Kidney (tissue), 14 donors: Measurements from ENCODE around the gene IMPA2. TPM values are rescaled to one million over a fixed set of nuclear protein-coding genes. Genes with fewer than 3 reads are reported as not detected.

ENCODE experiments used
- DNase-seq, 5 donors: peaks; one replicate each; pipeline ENCODE4 v3.0.0-alpha.2; 2013 to 2020
- FAIRE-seq: peaks from 2 replicates; lab custom pipeline; 2012; peaks lifted over from hg19 to GRCh38; lab: Jason Lieb, UNC
- H3K27ac ChIP-seq, 2 donors: one replicate each; pipeline ENCODE4 v1.7.0; 2013; ENCODE audit warnings: low read depth in 2 of 2, low read length in 2 of 2, inconsistent platforms in 1 of 2
- H3K27me3 ChIP-seq: one replicate; pipeline ENCODE4 v1.7.1; 2013; ENCODE audit warnings: low read length, inconsistent platforms; ENCODE audit not compliant: control insufficient read depth, insufficient read depth
- H3K36me3 ChIP-seq, 3 donors: one replicate each; pipeline versions ENCODE4 v1.7.0 to v1.7.1; 2013; ENCODE audit warnings: low read length in 3 of 3, control low read depth in 1 of 3, inconsistent platforms in 1 of 3; ENCODE audit not compliant: insufficient read depth in 3 of 3, control insufficient read depth in 2 of 3
- H3K4me1 ChIP-seq, 3 donors: one replicate each; pipeline versions ENCODE4 v1.7.0 to v1.7.1; 2013; ENCODE audit warnings: low read length in 3 of 3, inconsistent platforms in 1 of 3, low read depth in 1 of 3; ENCODE audit not compliant: control insufficient read depth in 2 of 3, insufficient read depth in 2 of 3
- H3K4me3 ChIP-seq, 3 donors: one replicate each; pipeline versions ENCODE4 v1.7.0 to v1.8.1; 2013; ENCODE audit warnings: low read length in 3 of 3, control low read depth in 1 of 3, inconsistent platforms in 1 of 3
- H3K9ac ChIP-seq, 3 donors: one replicate each; pipeline versions ENCODE4 v1.7.0 to v1.7.1; 2013; ENCODE audit warnings: low read length in 3 of 3, control low read depth in 1 of 3, inconsistent platforms in 1 of 3
- H3K9me3 ChIP-seq, 3 donors: one replicate each; pipeline versions ENCODE4 v1.7.0 to v1.7.1; 2013; ENCODE audit warnings: low read length in 3 of 3, control low read depth in 1 of 3, inconsistent platforms in 1 of 3; ENCODE audit not compliant: control insufficient read depth in 2 of 3, insufficient read depth in 1 of 3
- CTCF ChIP-seq: IDR thresholded peaks from 3 replicates; pipeline ENCODE4 v1.5.1; 2012; ENCODE audit warnings: mild to moderate bottlenecking, moderate library complexity, borderline replicate concordance; ENCODE audit not compliant: insufficient read depth; ENCODE audit errors: extremely low read depth
- intact Hi-C: fragments of 100-400 bp; cut with DNase I; formaldehyde crosslinking; loops from one replicate; pipeline ENCODE4 v1.11.1; 2022
- polyA plus RNA-seq: library from polyadenylated mRNA; stranded (reverse); fragments of 350-450 nt; fragmentation: Illumina TruSeq; extraction: RNeasy Lipid Tissue Mini Kit (QIAGEN cat#74804); gene quantifications from one replicate; pipeline ENCODE4 v1.2.3, GENCODE V29; 2014; ENCODE audit warnings: low read depth, low replicate concordance; ENCODE audit not compliant: insufficient read depth
- total RNA-seq: library from RNA; stranded (reverse); fragmentation: NEBNext Ultra II Directional; extraction: Animal tissue kit (Norgen Biotek cat#: 25700); gene quantifications from one replicate; pipeline ENCODE4 v1.2.1, GENCODE V29; 2021
- donor health status: control.
- donor health status: control.
- donor health status: control.
- donor health status: control.
- donor health status: control.
- donor health status: DM: yes; HTN: yes; CAD: no.
- donor health status: Normal renal cell carcinoma (clear cell type).

IMPA2 gene
- total and polyA plus RNA-seq, 2 donors from 2014 or later, result 157 to 348 TPM

- DNase-seq (no peak), FAIRE-seq (no peak)
- intact Hi-C loops, result no loop called here
- Histone ChIP-seq H3K4me3 (no peak overlapping the region), H3K27ac (no peak overlapping the region), H3K4me1 (peaks cover 0 to 5% (median 5%) of the 10 kb centered on the region in 3 donors), H3K9ac (no peak overlapping the region), H3K36me3 (no peaks in the 10 kb centered on the region), H3K27me3 (no peaks in the 10 kb centered on the region), H3K9me3 (no peaks in the 10 kb centered on the region)
- TF ChIP-seq CTCF, result no peak
These were observed 5.6 kb upstream of the IMPA2 start for GRCh38 chr18:11975723-11976122.

- no peaks in the 10 kb centered on the region for H3K9me3 ChIP-seq
- TF ChIP-seq CTCF, result no peak
- intact Hi-C loops, result no loop called here
- peaks cover 0 to 5% (median 5%) of the 10 kb centered on the region in 3 donors for H3K4me1 ChIP-seq
- no peaks in the 10 kb centered on the region for H3K36me3 ChIP-seq
- H3K27me3 ChIP-seq, result no peaks in the 10 kb centered on the region
- FAIRE-seq, result no peak
- peak in 1 of 5 donors; percentile 29 for DNase-seq
- no peak overlapping the region for H3K9ac ChIP-seq
- no peak overlapping the region for H3K4me3 ChIP-seq
- no peak overlapping the region for H3K27ac ChIP-seq
These were observed 4.8 kb upstream of the IMPA2 start for GRCh38 chr18:11976315-11977152.

GRCh38 chr18:11977153-11977466 lies 4.2 kb upstream of the IMPA2 start:
- no peak overlapping the region for H3K27ac ChIP-seq
- intact Hi-C loops, result no loop called here
- H3K4me3 ChIP-seq, result no peak overlapping the region
- H3K9ac ChIP-seq, result no peak overlapping the region
- no peak for FAIRE-seq
- no peak for DNase-seq
- H3K9me3 ChIP-seq, result no peaks in the 10 kb centered on the region
- no peaks in the 10 kb centered on the region for H3K27me3 ChIP-seq
- H3K36me3 ChIP-seq, result no peaks in the 10 kb centered on the region
- H3K4me1 ChIP-seq, result peaks cover 0 to 5% (median 5%) of the 10 kb centered on the region in 3 donors
- TF ChIP-seq CTCF, result no peak
